Measurements from ENCODE around the gene ARL15.
"Not testable (repeated sequence)": the region's sequence is repeated elsewhere in the genome, so short reads cannot be mapped to it uniquely, and the experiment has no call there.

Gene ARL15

DNA sequence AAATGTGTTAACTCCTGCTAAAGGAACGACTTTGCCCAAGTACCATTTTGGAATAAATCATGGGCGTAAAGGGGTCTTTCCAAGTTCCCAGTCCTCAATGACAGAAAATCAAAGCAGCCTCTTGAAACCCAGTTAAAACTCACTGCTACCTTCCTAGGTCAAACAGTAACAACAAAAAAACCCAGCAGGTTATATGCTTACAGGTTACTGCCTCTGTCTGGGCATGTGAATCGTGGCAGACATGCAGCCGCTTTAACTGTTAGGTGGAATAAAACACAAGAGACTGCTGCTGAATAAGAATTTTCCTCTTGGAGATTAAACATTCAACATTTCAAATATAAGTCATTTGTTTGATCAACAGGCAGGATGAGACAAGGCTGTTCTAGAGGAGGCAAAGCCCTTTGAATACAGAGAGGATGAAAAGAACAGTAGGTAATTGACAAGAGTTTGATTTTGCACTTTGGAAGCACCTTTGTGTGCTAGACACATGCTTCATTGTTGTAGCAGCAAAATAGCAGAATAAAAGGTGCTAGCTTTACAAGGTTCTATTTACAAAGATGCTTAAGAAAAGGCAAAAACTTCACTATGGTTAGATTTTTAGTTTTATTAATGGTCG, 430.6 kb downstream of the ARL15 start:
- DNase-seq, result no peak

DNA sequence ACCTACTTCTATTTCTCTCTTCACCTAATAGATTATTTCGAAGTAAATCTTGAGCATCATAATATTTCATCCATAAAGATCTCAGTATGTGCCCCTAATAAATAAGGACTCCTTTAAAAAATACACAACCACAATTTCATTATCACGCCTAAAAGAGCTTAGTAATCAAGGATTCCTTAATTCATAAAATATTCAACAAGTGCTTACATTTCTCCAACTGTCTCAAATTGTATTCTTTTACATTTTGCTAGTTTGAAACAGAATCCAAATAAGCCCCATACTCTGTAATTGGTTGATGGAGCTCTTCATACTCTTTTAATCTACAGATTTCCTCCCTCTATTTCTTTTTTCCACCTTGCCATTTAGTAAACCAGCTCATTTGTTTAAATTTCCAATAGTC, 432.4 kb downstream of the ARL15 start:
- no peak for DNase-seq

DNA sequence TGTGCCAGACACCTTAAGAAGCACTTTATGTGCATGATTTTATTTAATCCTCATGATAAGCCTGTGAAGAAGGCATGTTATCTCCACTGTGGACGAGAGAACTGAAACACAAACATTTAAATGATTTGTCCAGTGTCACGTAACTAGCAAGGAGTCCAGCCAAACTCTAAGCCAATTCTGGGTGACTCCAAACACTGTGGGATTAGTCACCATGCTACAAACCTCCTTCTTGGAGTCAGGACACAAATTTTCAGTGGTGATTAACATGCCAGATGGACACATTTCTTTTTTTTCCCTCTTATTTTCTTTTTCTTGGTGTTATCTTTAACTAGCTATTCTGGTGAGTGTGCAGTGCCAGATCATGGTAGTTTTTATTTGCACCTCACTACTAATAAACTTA, 433.1 kb downstream of the ARL15 start:
- DNase-seq, result no peak

DNA sequence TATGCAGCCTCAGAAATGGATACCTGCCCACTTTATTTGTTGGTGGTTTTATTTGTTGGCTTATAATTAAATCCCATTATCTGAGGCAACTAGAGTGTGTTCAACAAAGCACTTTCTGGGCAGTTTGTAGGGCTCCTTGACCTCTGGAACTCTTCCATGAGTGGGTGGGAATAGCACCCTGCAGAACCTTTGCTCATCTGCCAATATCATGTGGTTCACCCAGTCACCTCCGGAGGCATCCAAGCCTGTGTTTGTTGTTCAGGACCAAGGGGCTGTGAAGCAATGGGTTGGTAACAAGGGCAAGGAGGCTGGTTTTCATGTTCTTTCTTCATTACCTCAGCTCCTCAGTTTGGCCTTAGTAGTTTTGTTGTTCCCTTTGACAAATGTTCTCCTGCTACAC, 436.0 kb downstream of the ARL15 start:
- no peak for DNase-seq

- DNase-seq, result no peak
Observed at GRCh38 chr5:53873235-53873634, 437.1 kb downstream of the ARL15 start.

DNA sequence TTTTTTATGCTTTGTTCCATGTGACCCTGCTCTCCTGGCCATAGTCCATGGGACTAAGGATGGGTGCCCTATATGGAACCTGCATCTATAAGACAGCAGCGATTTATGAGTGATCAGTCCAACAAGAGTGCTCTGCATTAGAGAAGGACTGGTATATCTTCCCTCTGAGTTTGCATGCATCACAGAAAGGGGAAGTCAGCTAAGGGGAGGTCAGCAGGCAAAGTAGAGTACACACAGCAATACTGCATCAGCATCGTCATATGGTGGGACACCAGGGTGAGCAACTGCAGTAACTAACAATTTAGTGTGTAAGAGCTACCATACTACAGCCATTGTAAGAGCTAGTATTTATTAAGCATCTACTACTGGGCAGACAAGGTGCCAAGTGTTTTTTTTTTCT, 438.6 kb downstream of the ARL15 start:
- DNase-seq, result no peak

- no peak for DNase-seq
Observed at GRCh38 chr5:53871050-53871449, 439.3 kb downstream of the ARL15 start.

DNA sequence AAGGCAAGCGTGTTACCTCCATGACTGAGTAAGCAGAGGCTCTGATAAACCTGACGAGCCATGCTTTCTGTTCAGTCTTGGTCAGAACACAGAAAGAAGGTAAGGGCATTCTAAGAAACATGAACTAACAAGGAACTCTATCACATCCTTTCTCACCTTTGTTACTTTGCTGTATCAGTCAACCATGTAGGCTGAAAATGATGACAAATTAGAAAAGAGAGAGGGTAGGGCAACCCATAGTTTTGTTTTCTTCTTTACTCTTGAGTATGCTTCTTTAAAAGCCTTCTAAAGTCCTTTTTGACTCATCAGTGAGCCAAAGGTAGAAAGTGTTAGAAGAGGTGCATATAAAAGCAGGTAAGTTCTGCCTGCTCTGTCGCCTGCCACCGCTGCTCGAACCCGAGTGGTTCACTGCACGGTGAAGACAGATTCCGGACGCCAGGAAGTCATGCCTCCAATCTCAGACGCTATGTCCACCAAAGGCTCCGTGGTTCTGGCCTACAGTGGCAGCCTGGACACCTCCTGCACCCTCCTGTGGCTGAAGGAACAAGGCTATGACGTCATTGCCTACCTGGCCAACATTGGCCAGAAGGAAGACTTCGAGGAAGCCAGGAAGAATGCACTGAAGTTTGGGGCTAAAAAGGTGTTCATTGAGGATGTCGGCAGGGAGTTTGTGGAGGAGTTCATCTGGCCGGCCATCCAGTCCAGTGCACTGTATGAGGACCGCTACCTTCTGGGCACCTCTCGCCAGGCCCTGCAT, 451.5 kb downstream of the ARL15 start:
- DNase-seq, result no peak

GRCh38 chr5:53856506-53856905, 453.9 kb downstream of the ARL15 start:
- DNase-seq, result no peak

DNA sequence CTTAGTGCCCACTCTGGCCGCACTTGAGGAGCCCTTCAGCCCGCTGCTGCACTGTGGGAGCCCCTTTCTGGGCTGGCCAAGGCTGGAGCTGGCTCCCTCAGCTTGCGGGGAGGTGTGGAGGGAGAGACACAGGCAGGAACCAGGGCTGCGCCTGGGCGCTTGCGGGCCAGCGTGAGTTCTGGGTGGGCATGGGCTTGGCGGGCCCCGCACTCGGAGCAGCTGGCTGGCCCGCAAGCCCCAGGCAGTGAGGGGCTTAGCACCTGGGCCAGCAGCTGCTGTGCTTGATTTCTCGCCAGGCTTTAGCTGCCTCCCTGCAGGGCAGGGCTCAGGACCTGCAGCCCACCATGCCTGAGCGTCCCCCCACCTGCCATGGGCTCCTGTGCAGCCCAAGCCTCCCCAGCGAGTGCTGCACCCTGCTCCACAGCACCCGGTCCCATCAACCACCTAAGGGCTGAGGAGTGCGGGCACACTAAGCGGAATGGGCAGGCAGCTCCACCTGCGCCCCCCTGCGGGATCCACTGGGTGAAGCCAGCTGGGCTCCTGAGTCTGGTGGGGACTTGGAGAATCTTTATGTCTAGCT, 473.4 kb downstream of the ARL15 start:
- not testable (repeated sequence) for DNase-seq

DNA sequence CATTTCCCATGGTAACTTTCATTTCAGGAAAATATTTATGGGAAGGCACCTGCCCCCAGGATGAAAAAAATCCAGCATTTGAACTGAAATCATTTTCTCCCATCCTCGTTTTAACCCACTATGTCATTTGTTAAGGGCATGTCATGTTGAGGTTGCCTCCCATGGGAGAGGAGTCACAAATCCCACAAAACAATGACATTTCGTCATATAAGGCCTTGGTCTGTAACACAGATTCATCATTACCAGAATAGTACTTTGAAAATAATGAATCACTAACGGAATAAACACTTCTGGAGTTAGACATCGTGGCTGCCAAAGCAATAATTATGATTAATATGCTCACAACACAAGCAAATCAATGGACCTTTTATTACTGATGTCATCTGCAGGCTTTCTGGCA, 475.9 kb downstream of the ARL15 start:
- no peak for DNase-seq
